Mucosa of rectum (tissue), 2 donors: ENCODE results near the gene PARD3.
"Not testable (repeated sequence)": the region's sequence is repeated elsewhere in the genome, so short reads cannot be mapped to it uniquely, and the experiment has no call there.

ENCODE experiments used
- H3K27ac ChIP-seq, 2 donors: one replicate each; pipeline ENCODE4 v1.7.0; 2013; ENCODE audit warnings: inconsistent platforms in 2 of 2, low read depth in 2 of 2, low read length in 2 of 2
- H3K27me3 ChIP-seq, 2 donors: one replicate each; pipeline ENCODE4 v1.7.0; 2013; ENCODE audit warnings: low read length in 2 of 2; ENCODE audit not compliant: control insufficient read depth in 2 of 2, insufficient read depth in 2 of 2
- H3K36me3 ChIP-seq, 2 donors: one replicate each; pipeline ENCODE4 v1.7.0; 2013; ENCODE audit warnings: low read length in 2 of 2; ENCODE audit not compliant: control insufficient read depth in 2 of 2, insufficient read depth in 2 of 2
- H3K4me1 ChIP-seq, 2 donors: one replicate each; pipeline ENCODE4 v1.7.0; 2013; ENCODE audit warnings: low read length in 2 of 2, mild to moderate bottlenecking in 1 of 2; ENCODE audit not compliant: control insufficient read depth in 2 of 2, insufficient read depth in 2 of 2
- H3K4me3 ChIP-seq, 2 donors: one replicate each; pipeline ENCODE4 v1.7.0; 2013; ENCODE audit warnings: low read length in 2 of 2
- H3K9ac ChIP-seq, 2 donors: one replicate each; pipeline ENCODE4 v1.7.0; 2013; ENCODE audit warnings: low read length in 2 of 2, low read depth in 1 of 2, mild to moderate bottlenecking in 1 of 2
- H3K9me3 ChIP-seq, 2 donors: one replicate each; pipeline ENCODE4 v1.7.0; 2013; ENCODE audit warnings: low read length in 2 of 2; ENCODE audit not compliant: control insufficient read depth in 2 of 2
- donor health status: healthy.
- donor health status: Normal muscosa, but diverticular disease.

PARD3 gene

GRCh38 chr10:34078745-34079470 is 736.2 kb downstream of the PARD3 start:
- Histone ChIP-seq H3K4me1 (peaks cover 0 to 3% of the 10 kb centered on the region in 2 donors), H3K9me3 (no peaks in the 10 kb centered on the region), H3K9ac (no peak overlapping the region), H3K27me3 (no peaks in the 10 kb centered on the region), H3K4me3 (no peak overlapping the region), H3K27ac (peak overlapping the region in 1 of 2 donors; percentile 41), H3K36me3 (no peaks in the 10 kb centered on the region)

GRCh38 chr10:34078017-34078744 is 736.9 kb downstream of the PARD3 start:
- Histone ChIP-seq H3K4me3 (no peak overlapping the region), H3K9ac (no peak overlapping the region), H3K4me1 (peaks cover 0 to 3% of the 10 kb centered on the region in 2 donors), H3K27me3 (no peaks in the 10 kb centered on the region), H3K36me3 (no peaks in the 10 kb centered on the region), H3K9me3 (no peaks in the 10 kb centered on the region), H3K27ac (peak overlapping the region in 1 of 2 donors; percentile 41)

DNA sequence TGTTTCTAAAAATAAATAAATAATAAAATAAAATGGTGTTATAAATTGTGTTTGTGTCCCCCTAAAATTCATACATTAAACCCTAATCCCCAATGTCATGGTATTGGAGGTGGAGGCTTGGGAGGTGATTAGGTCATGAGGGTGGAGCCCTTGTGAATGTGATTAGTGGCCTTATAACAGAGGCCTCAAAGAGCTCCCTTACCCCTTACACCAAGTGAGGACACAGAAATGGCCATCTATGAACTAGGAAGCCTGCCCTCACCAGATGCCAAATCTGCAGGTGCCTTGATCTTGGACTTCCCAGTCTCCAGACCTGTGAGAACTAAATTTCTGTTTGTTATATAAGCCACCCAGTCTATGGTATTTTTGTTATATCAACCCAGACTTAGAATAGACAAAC is 738.7 kb downstream of the PARD3 start:
- Histone ChIP-seq H3K27me3 (no peaks in the 10 kb centered on the region), H3K9ac (no peak overlapping the region), H3K9me3 (no peaks in the 10 kb centered on the region), H3K4me3 (no peak overlapping the region), H3K36me3 (no peaks in the 10 kb centered on the region), H3K4me1 (peaks cover 0 to 3% of the 10 kb centered on the region in 2 donors), H3K27ac (no peak overlapping the region)

DNA sequence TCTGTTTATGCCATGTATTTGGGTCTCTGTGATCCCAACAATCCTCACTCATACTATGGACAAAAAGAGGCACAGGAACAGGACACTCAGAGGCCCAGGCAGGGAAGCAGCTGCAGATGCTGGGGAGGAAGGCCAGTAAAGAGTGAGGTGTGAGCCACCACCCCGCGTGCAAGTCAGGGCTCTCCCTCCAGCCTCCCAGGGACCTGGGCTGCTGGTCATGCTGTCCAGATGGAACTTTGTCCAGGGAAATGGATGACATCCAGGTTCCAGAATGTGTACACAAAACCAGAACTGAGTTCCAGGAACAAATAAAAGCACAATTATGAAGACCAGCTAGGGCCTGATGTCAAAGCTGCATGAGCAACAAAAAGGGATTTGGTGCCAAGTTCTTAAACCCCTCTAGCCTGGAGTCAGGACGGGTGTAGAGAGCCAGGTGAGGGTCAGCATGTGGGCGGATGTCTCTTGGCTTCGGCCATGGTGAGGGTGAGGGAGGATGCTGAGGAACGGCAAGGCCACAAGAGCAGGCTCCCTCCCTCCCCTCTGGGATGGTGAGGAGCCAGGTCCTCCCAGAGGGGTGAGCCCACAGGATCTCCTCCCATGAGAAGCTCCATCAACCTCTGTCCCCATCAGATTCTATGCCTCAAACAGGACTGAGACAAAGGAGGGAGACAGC is 739.7 kb downstream of the PARD3 start:
- Histone ChIP-seq H3K9me3 (no peaks in the 10 kb centered on the region), H3K4me3 (no peak overlapping the region), H3K27me3 (no peaks in the 10 kb centered on the region), H3K4me1 (peaks cover 0 to 3% of the 10 kb centered on the region in 2 donors), H3K36me3 (no peaks in the 10 kb centered on the region), H3K27ac (no peak overlapping the region), H3K9ac (no peak overlapping the region)

GRCh38 chr10:34074051-34074450 is 741.0 kb downstream of the PARD3 start:
- Histone ChIP-seq H3K4me3 (no peak overlapping the region), H3K9me3 (no peaks in the 10 kb centered on the region), H3K9ac (no peak overlapping the region), H3K27me3 (no peaks in the 10 kb centered on the region), H3K27ac (no peak overlapping the region), H3K36me3 (no peaks in the 10 kb centered on the region), H3K4me1 (peaks cover 0 to 3% of the 10 kb centered on the region in 2 donors)

GRCh38 chr10:34067741-34068140 is 747.4 kb downstream of the PARD3 start:
- not testable (repeated sequence) for H3K4me1 ChIP-seq, H3K36me3 ChIP-seq, H3K9ac ChIP-seq, H3K9me3 ChIP-seq, H3K27me3 ChIP-seq, H3K4me3 ChIP-seq, H3K27ac ChIP-seq

DNA sequence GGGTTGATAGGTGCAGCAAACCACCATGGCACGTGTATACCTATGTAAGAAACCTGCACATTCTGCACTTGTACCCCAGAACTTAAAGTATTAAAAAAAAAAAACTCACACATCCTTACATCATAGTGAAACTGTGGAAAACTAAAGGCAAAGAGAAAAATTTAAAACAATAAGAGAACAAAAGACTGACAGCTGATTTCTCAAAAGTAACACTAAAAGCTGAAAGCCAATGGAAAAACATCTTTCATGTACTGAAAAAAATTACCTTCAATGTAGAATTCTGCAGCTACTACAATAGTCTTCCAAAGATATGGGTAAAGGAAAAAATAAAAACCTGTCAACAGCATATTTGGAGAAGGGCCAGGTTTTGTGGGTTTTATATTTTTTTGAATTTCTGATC is 751.5 kb downstream of the PARD3 start:
- no peak overlapping the region for H3K9ac ChIP-seq
- no peak overlapping the region for H3K27ac ChIP-seq
- no peaks in the 10 kb centered on the region for H3K4me1 ChIP-seq
- no peaks in the 10 kb centered on the region for H3K27me3 ChIP-seq
- no peak overlapping the region for H3K4me3 ChIP-seq
- no peaks in the 10 kb centered on the region for H3K36me3 ChIP-seq
- H3K9me3 ChIP-seq: peaks cover 0 to 5% of the 10 kb centered on the region in 2 donors

GRCh38 chr10:34061841-34062240 is 753.3 kb downstream of the PARD3 start:
- H3K9ac ChIP-seq: no peak overlapping the region
- peaks cover 0 to 5% of the 10 kb centered on the region in 2 donors for H3K9me3 ChIP-seq

More at GRCh38 chr10:34061841-34062240, 753.3 kb downstream of the PARD3 start:
- no peaks in the 10 kb centered on the region for H3K36me3 ChIP-seq
- no peaks in the 10 kb centered on the region for H3K4me1 ChIP-seq
- H3K4me3 ChIP-seq: no peak overlapping the region
- no peaks in the 10 kb centered on the region for H3K27me3 ChIP-seq
- no peak overlapping the region for H3K27ac ChIP-seq
